Measurements from ENCODE around the gene BTBD17.

DNA sequence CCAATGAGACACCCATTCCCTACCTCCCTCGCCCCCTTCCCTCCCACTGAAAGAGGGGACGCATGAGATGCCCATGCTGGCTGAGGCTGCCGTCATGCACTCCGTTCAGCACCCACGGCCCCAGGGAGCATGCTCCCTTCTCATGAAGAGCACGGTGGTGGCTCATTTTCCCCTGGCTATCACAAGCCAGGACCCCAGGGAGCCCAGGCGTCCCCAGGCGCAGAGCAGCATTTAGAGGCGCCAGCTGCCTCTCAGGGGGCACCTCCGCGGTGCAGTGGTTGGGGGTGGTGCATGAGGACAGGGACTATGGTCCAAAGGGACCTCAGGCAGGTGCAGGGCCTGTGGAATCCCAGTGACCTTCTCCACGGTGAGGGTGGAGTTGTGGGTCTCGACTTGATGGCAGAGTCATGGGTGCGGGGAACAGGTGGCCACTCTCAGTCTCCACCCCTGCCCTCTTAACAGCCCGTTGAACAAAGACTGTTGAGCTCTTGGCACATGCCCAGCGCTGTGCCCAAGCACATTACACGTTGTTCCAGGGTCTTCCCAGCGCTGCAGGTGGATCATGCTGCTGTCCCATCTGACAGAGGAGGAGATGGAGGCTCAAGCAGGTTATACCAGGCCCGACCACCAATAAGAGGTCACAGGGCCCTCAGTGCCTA is 22.0 kb downstream of the BTBD17 start:
- TF ChIP-seq POLR2A (IDR thresholded peaks at IDR 0.05; ENCODE audit: control extremely low read depth in 1 of 2, low read depth in 2 of 2, low read length in 2 of 2) (no peak), SP1 (IDR thresholded peaks at IDR 0.05; ENCODE audit: low read depth, low read length) (no peak), TEAD4 (IDR thresholded peaks at IDR 0.05; ENCODE audit: low read depth, low read length) (no peak), USF2 (IDR thresholded peaks at IDR 0.05; ENCODE audit: low read length) (no peak)
- TF ChIP-seq, protein P1, sequence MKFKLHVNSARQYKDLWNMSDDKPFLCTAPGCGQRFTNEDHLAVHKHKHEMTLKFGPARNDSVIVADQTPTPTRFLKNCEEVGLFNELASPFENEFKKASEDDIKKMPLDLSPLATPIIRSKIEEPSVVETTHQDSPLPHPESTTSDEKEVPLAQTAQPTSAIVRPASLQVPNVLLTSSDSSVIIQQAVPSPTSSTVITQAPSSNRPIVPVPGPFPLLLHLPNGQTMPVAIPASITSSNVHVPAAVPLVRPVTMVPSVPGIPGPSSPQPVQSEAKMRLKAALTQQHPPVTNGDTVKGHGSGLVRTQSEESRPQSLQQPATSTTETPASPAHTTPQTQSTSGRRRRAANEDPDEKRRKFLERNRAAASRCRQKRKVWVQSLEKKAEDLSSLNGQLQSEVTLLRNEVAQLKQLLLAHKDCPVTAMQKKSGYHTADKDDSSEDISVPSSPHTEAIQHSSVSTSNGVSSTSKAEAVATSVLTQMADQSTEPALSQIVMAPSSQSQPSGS (IDR thresholded peaks at IDR 0.05; ENCODE audit: low read length), result no peak
